ENCODE data around the gene SFRP2. TPM values are rescaled to one million over a fixed set of nuclear protein-coding genes. Genes with fewer than 3 reads are reported as not detected.

The SFRP2 gene
- total RNA-seq, 2 donors from 2014 or later = 1.4 to 1.5 TPM

DNA sequence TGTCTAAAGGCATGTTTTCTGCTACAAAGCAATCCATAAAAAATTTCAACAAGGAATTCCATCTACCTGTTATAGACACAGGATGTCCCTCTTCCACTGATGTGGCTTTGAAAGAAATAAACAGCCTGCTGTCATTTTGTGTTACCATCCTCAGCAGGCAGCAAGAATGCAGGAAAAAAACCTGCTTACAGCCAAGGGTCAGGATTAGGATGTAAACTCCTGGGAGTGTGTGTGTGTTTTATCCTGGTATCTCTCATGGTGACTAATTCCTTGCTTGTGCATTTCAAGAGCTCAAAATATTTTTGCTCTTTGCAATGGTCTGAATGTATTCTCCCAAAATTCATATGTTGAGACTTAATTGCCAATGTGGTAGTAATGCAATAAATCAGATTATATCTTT lies 28.6 kb upstream of the SFRP2 start:
- TF ChIP-seq, protein P1, sequence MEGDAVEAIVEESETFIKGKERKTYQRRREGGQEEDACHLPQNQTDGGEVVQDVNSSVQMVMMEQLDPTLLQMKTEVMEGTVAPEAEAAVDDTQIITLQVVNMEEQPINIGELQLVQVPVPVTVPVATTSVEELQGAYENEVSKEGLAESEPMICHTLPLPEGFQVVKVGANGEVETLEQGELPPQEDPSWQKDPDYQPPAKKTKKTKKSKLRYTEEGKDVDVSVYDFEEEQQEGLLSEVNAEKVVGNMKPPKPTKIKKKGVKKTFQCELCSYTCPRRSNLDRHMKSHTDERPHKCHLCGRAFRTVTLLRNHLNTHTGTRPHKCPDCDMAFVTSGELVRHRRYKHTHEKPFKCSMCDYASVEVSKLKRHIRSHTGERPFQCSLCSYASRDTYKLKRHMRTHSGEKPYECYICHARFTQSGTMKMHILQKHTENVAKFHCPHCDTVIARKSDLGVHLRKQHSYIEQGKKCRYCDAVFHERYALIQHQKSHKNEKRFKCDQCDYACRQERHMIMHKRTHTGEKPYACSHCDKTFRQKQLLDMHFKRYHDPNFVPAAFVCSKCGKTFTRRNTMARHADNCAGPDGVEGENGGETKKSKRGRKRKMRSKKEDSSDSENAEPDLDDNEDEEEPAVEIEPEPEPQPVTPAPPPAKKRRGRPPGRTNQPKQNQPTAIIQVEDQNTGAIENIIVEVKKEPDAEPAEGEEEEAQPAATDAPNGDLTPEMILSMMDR (IDR thresholded peaks at IDR 0.05) = no peak
- Histone ChIP-seq H3K9me3 (peaks cover 0 to 4% of the 10 kb centered on the region in 2 donors), H3K36me3 (no peaks in the 10 kb centered on the region), H3K4me3 (no peak overlapping the region), H3K27me3 (no peaks in the 10 kb centered on the region), H3K4me1 (no peaks in the 10 kb centered on the region), H3K27ac (no peak overlapping the region)
- DNase-seq (ENCODE audit: low spot score) = no peak

DNA sequence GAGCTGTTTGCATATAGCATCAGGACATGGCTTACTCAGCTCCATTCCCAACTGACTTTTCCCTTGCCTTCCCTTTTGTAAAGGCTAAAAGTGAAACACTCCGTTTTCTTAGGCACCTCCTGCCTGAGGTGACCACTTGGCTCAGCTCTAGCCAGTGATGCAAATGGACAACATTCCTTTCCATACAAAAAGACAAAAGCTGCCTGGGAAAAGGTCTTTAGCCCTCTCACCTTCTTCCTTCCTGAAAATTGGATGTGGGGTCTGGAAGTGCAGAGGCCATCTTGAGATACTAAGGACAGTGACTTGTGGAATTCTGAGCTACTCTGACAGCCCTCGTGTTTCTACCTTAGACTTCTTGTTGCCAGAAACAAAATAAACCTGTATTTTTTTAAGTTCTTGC lies 27.7 kb upstream of the SFRP2 start:
- no peaks in the 10 kb centered on the region for H3K4me1 ChIP-seq
- peaks cover 0 to 4% of the 10 kb centered on the region in 2 donors for H3K9me3 ChIP-seq
- DNase-seq (ENCODE audit: low spot score) = no peak
- no peak overlapping the region for H3K27ac ChIP-seq
- H3K27me3 ChIP-seq = no peaks in the 10 kb centered on the region
- no peaks in the 10 kb centered on the region for H3K36me3 ChIP-seq
- no peak overlapping the region for H3K4me3 ChIP-seq
- TF ChIP-seq, protein P1 (IDR thresholded peaks at IDR 0.05) = no peak

DNA sequence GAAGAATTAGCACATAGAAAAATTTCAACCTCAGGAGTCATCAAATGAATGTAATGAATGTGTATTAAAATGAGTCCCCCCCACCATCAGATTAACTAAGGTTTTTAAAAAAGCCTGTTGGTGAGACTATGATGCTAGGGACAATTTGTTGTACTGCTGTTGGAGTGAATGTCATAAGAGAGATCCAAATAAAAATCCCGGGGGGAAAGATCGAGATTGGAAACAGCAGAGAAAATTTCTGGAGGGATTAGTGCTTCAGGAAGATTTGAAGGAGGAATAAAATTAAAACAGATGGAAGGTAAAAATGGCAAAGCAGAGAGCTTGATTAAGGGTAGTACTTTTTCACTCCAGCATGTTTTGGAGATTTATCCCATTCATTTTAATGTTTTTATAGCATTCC lies 25.9 kb upstream of the SFRP2 start:
- no peak for DNase-seq (ENCODE audit: low spot score)
- H3K4me3 ChIP-seq = no peak overlapping the region
- no peaks in the 10 kb centered on the region for H3K4me1 ChIP-seq
- no peak overlapping the region for H3K27ac ChIP-seq
- H3K9me3 ChIP-seq = no peaks in the 10 kb centered on the region
- no peaks in the 10 kb centered on the region for H3K27me3 ChIP-seq
- TF ChIP-seq, protein P1 (IDR thresholded peaks at IDR 0.05) = no peak
- no peaks in the 10 kb centered on the region for H3K36me3 ChIP-seq

DNA sequence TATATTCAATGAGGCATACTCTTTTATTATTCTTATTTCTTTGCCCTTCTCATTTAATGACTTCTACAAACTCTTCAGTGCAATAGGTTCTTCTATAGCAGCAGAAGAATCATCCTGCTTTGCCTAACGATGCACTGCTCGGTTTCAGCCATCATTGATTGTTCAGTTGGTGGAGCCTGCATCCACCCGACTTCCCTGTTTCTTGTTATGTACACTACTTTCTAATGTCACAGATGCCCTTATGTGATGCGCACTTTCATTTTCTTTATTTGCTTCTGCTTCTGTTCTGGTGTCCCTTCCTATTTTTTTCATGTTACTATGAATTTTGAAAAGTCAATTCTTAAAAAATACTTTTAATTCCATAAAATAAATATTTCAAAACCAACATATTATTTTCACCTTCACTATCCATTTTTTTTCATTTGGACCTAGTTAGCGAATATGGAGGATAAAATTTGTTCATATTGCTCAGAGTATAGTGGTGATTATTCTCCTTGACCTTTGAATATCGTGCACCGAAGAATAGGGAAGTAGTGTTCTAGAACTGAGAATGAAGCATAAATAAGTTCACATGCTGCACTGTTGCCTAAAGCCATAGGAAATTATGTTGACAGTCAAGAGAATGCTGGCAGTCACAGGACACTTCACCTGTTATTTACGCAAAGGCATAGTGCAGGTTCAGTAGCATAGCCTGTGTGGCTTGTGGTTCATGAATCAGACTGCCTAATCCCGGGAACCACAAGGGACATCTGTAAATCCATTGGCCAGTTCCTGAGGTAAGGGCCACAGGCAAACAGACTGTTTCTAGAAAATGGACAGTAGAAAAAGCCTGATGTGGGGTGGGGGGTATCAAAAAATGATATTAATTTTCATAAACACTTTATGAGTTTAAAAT lies 21.3 kb upstream of the SFRP2 start:
- H3K9me3 ChIP-seq = no peaks in the 10 kb centered on the region

DNA sequence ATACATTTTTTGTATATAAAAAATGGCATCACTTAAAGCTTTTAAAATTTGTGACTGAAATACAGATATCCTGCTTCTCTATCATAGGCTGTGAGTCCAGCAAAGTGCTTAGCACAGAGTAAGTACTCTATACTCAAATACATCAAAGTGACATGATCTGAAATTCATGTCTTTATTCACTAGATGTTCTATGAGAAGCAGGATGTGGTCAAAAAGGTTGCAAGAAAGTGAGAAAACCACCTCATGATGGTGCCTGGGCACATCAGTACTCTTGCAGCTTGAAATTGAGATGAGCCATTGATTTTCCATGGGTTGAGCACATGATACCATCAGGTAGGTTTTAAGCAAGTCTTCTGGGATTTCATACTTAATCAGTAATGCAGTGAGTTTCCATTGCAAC lies 20.4 kb upstream of the SFRP2 start:
- Histone ChIP-seq H3K4me1 (no peaks in the 10 kb centered on the region), H3K27me3 (no peaks in the 10 kb centered on the region)
- TF ChIP-seq, protein P1 (IDR thresholded peaks at IDR 0.05) = no peak

More for the DNA sequence above, 21.3 kb upstream of the SFRP2 start:
- H3K36me3 ChIP-seq = no peaks in the 10 kb centered on the region
- TF ChIP-seq, protein P1 (IDR thresholded peaks at IDR 0.05) = no peak
- H3K27ac ChIP-seq = no peak overlapping the region
- no peak for DNase-seq (ENCODE audit: low spot score)
- no peaks in the 10 kb centered on the region for H3K4me1 ChIP-seq
- H3K4me3 ChIP-seq = no peak overlapping the region
- H3K27me3 ChIP-seq = no peaks in the 10 kb centered on the region

More for the DNA sequence above, 20.4 kb upstream of the SFRP2 start:
- no peaks in the 10 kb centered on the region for H3K9me3 ChIP-seq
- no peak for DNase-seq (ENCODE audit: low spot score)
- H3K27ac ChIP-seq = no peak overlapping the region
- H3K4me3 ChIP-seq = no peak overlapping the region
- no peaks in the 10 kb centered on the region for H3K36me3 ChIP-seq
